GM23338 (cell line): ENCODE results near the gene PRDM5. TPM values are rescaled to one million over a fixed set of nuclear protein-coding genes. Genes with fewer than 3 reads are reported as not detected.
A peak's percentile ranks its signal among the peaks of the same experiment; 100 is the strongest.

Experiments
- ATAC-seq: fragments of 200-7000 bp; cut with Tn5 transposase; 3 replicates; pipeline ENCODE4 v1.9.1; 2020
- DNase-seq: peaks from one replicate; pipeline ENCODE4 v3.0.0-alpha.2; 2015; ENCODE audit warnings: low spot score
- H2AFZ ChIP-seq: fragments of 200-600 bp; sonication (generic); 2 replicates; pipeline ENCODE4 v1.8.0; 2016; ENCODE audit warnings: antibody characterized with exemption, mild to moderate bottlenecking, moderate library complexity
- H3F3A ChIP-seq: fragments of 200-600 bp; sonication (generic); replicated peaks from 2 replicates; pipeline ENCODE4 v1.8.0; 2017; ENCODE audit warnings: antibody characterized with exemption, mixed run types, low read depth
- H3K27ac ChIP-seq: fragments of 200-600 bp; sonication (generic); 2 replicates; pipeline ENCODE4 v1.6.1; 2016; ENCODE audit warnings: low read depth
- H3K27me3 ChIP-seq: fragments of 200-600 bp; sonication (generic); 2 replicates; pipeline ENCODE4 v1.8.0; 2016; ENCODE audit warnings: mild to moderate bottlenecking, mixed run types, moderate library complexity; ENCODE audit not compliant: insufficient read depth
- H3K36me3 ChIP-seq: fragments of 200-600 bp; sonication (generic); 2 replicates; pipeline ENCODE4 v1.8.0; 2016; ENCODE audit warnings: mild to moderate bottlenecking; ENCODE audit not compliant: insufficient read depth
- H3K4me1 ChIP-seq: fragments of 200-600 bp; sonication (generic); 2 replicates; pipeline ENCODE4 v1.8.0; 2016; ENCODE audit warnings: mild to moderate bottlenecking, moderate library complexity; ENCODE audit not compliant: insufficient read depth
- H3K4me2 ChIP-seq: fragments of 200-600 bp; sonication (generic); 2 replicates; pipeline ENCODE4 v1.7.1; 2017; ENCODE audit warnings: mixed run types
- H3K4me3 ChIP-seq: fragments of 200-600 bp; sonication (generic); 2 replicates; pipeline ENCODE4 v1.6.1; 2016; ENCODE audit warnings: mixed run types
- H3K79me2 ChIP-seq: fragments of 200-600 bp; sonication (generic); replicated peaks from 2 replicates; pipeline ENCODE4 v1.8.0; 2017; ENCODE audit warnings: mild to moderate bottlenecking; ENCODE audit not compliant: insufficient read depth
- H3K9me2 ChIP-seq: fragments of 200-600 bp; sonication (generic); 2 replicates; pipeline ENCODE4 v1.8.0; 2017; ENCODE audit not compliant: insufficient read depth
- H4K20me1 ChIP-seq: fragments of 200-600 bp; sonication (generic); replicated peaks from 2 replicates; pipeline ENCODE4 v1.8.0; 2017; ENCODE audit warnings: mild to moderate bottlenecking; ENCODE audit not compliant: insufficient read depth
- H3K27ac Mint-ChIP-seq: 2 replicates; pipeline ENCODE4 v1.8.0; 2020; ENCODE audit warnings: inconsistent platforms, mild to moderate bottlenecking, moderate library complexity, mixed read lengths
- H3K27me3 Mint-ChIP-seq: 3 replicates; pipeline ENCODE4 v1.8.0; 2022; ENCODE audit warnings: low read depth, mild to moderate bottlenecking, moderate library complexity, mixed read lengths, inconsistent platforms; ENCODE audit not compliant: insufficient read depth, poor library complexity
- H3K36me3 Mint-ChIP-seq: 3 replicates; pipeline ENCODE4 v1.8.0; 2021; ENCODE audit warnings: low read depth, mild to moderate bottlenecking, inconsistent platforms, moderate library complexity, mixed read lengths
- H3K4me1 Mint-ChIP-seq: 3 replicates; pipeline ENCODE4 v1.8.0; 2020; ENCODE audit warnings: mild to moderate bottlenecking, inconsistent platforms, mixed read lengths
- H3K4me3 Mint-ChIP-seq: 3 replicates; pipeline ENCODE4 v1.8.0; 2021; ENCODE audit warnings: moderate library complexity, mild to moderate bottlenecking, inconsistent platforms, mixed read lengths
- H3K9me3 Mint-ChIP-seq: 3 replicates; pipeline ENCODE4 v1.8.0; 2020; ENCODE audit warnings: moderate library complexity, mild to moderate bottlenecking, inconsistent platforms, mixed read lengths
- polyA plus RNA-seq: library from polyadenylated mRNA; unstranded; fragments of >200 nt; fragmentation: Nextera tagmentation; extraction: Ambion mirVana; gene quantifications from 2 replicates; pipeline ENCODE4 v1.2.1, GENCODE V29; 2016
- total RNA-seq: library from RNA; depleted of rRNA; stranded (reverse); fragments of >200 nt; shearing (Covaris generic); gene quantifications from 2 replicates; pipeline ENCODE4 v1.2.3, GENCODE V29; 2014
- TF ChIP-seq, protein P1 (sequence below): fragments of 250-450 bp; sonication (Bioruptor Pico); IDR thresholded peaks from 2 replicates; pipeline ENCODE4 v1.5.0; 2020; ENCODE audit warnings: mild to moderate bottlenecking, moderate library complexity
- TF ChIP-seq, protein P2 (sequence below), 2 experiments: fragments of 200-600 bp in 1 of 2; sonication (generic) in 1 of 2; conservative IDR thresholded peaks; 2 replicates each; pipeline versions ENCODE4 v1.5.1 to v1.6.1; 2016 to 2017; ENCODE audit warnings: antibody characterized with exemption in 2 of 2, low read depth in 2 of 2, mild to moderate bottlenecking in 2 of 2, moderate library complexity in 1 of 2

PRDM5 gene
- total and polyA plus RNA-seq, 2 experiments from 2014 or later = 11.2 to 40.4 TPM

- TF ChIP-seq, protein P1, sequence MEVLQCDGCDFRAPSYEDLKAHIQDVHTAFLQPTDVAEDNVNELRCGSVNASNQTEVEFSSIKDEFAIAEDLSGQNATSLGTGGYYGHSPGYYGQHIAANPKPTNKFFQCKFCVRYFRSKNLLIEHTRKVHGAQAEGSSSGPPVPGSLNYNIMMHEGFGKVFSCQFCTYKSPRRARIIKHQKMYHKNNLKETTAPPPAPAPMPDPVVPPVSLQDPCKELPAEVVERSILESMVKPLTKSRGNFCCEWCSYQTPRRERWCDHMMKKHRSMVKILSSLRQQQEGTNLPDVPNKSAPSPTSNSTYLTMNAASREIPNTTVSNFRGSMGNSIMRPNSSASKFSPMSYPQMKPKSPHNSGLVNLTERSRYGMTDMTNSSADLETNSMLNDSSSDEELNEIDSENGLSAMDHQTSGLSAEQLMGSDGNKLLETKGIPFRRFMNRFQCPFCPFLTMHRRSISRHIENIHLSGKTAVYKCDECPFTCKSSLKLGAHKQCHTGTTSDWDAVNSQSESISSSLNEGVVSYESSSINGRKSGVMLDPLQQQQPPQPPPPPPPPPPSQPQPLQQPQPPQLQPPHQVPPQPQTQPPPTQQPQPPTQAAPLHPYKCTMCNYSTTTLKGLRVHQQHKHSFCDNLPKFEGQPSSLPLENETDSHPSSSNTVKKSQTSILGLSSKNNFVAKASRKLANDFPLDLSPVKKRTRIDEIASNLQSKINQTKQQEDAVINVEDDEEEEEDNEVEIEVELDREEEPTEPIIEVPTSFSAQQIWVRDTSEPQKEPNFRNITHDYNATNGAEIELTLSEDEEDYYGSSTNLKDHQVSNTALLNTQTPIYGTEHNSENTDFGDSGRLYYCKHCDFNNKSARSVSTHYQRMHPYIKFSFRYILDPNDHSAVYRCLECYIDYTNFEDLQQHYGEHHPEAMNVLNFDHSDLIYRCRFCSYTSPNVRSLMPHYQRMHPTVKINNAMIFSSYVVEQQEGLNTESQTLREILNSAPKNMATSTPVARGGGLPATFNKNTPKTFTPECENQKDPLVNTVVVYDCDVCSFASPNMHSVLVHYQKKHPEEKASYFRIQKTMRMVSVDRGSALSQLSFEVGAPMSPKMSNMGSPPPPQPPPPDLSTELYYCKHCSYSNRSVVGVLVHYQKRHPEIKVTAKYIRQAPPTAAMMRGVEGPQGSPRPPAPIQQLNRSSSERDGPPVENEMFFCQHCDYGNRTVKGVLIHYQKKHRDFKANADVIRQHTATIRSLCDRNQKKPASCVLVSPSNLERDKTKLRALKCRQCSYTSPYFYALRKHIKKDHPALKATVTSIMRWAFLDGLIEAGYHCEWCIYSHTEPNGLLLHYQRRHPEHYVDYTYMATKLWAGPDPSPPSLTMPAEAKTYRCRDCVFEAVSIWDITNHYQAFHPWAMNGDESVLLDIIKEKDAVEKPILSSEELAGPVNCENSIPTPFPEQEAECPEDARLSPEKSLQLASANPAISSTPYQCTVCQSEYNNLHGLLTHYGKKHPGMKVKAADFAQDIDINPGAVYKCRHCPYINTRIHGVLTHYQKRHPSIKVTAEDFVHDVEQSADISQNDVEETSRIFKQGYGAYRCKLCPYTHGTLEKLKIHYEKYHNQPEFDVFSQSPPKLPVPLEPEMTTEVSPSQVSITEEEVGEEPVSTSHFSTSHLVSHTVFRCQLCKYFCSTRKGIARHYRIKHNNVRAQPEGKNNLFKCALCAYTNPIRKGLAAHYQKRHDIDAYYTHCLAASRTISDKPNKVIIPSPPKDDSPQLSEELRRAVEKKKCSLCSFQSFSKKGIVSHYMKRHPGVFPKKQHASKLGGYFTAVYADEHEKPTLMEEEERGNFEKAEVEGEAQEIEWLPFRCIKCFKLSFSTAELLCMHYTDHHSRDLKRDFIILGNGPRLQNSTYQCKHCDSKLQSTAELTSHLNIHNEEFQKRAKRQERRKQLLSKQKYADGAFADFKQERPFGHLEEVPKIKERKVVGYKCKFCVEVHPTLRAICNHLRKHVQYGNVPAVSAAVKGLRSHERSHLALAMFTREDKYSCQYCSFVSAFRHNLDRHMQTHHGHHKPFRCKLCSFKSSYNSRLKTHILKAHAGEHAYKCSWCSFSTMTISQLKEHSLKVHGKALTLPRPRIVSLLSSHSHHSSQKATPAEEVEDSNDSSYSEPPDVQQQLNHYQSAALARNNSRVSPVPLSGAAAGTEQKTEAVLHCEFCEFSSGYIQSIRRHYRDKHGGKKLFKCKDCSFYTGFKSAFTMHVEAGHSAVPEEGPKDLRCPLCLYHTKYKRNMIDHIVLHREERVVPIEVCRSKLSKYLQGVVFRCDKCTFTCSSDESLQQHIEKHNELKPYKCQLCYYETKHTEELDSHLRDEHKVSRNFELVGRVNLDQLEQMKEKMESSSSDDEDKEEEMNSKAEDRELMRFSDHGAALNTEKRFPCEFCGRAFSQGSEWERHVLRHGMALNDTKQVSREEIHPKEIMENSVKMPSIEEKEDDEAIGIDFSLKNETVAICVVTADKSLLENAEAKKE (CRISPR knock-in tag) = no peak
- TF ChIP-seq, protein P2, sequence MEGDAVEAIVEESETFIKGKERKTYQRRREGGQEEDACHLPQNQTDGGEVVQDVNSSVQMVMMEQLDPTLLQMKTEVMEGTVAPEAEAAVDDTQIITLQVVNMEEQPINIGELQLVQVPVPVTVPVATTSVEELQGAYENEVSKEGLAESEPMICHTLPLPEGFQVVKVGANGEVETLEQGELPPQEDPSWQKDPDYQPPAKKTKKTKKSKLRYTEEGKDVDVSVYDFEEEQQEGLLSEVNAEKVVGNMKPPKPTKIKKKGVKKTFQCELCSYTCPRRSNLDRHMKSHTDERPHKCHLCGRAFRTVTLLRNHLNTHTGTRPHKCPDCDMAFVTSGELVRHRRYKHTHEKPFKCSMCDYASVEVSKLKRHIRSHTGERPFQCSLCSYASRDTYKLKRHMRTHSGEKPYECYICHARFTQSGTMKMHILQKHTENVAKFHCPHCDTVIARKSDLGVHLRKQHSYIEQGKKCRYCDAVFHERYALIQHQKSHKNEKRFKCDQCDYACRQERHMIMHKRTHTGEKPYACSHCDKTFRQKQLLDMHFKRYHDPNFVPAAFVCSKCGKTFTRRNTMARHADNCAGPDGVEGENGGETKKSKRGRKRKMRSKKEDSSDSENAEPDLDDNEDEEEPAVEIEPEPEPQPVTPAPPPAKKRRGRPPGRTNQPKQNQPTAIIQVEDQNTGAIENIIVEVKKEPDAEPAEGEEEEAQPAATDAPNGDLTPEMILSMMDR (conservative IDR thresholded peaks at IDR 0.05; ENCODE audit: low read depth in 2 of 2) = peak; percentile 73 to 74
- Histone ChIP-seq H3K27ac (no peak overlapping the region), H4K20me1 (no peaks in the 10 kb centered on the region; the same call in 1 of the 2 replicates), H3K36me3 (no peaks in the 10 kb centered on the region), H3F3A (no peaks in the 10 kb centered on the region), H2AFZ (no peak overlapping the region), H3K79me2 (0 out of 2 replicates have a peak, but pooled peaks cover 5% of the 10 kb centered on the region), H3K4me3 (no peak overlapping the region), H3K27me3 (no peaks in the 10 kb centered on the region), H3K4me1 (no peaks in the 10 kb centered on the region), H3K9me2 (no peaks in the 10 kb centered on the region), H3K4me2 (no peak overlapping the region)
- Mint-ChIP-seq H3K9me3 (no peaks in the 10 kb centered on the region), H3K27ac (no peak overlapping the region), H3K4me3 (no peak overlapping the region), H3K36me3 (peaks cover 3% of the 10 kb centered on the region; the same call in 2 of the 3 replicates), H3K27me3 (no peaks in the 10 kb centered on the region), H3K4me1 (peaks cover 8% of the 10 kb centered on the region; the same call in 2 of the 3 replicates)
- DNase-seq (peak; percentile 70), ATAC-seq (peak; percentile 99)
Measured at GRCh38 chr4:120843849-120844527, 78.5 kb downstream of the PRDM5 start.
